Measurements from ENCODE around the gene MBD5.

MBD5 gene

DNA sequence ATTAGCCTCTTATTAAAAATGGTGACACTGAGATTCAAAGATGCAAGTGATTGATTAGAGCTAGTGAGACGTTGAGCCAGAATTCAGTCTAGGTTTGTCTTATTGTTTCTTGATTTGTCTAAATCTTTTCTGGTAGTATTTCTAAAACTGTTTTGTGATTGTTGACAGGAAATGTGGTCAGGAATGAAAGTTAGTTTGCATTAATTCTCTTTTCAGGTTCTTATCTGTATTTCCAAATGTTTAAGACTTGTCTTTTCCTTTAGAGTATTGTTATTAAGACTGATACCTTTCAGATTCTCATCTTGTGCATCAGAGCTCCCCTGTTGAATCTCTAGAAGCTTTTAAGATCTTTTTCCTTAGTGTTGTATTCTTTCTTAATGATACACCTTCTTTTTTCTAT lies 89.3 kb downstream of the MBD5 start:
- FAIRE-seq, result no peak
- TF ChIP-seq POLR2A (IDR thresholded peaks at IDR 0.05; ENCODE audit: low read depth, low read length), result no peak

GRCh38 chr2:148122788-148123187 lies 101.9 kb downstream of the MBD5 start:
- no peak for TF ChIP-seq POLR2A (IDR thresholded peaks at IDR 0.05; ENCODE audit: low read depth, low read length)
- DNase-seq (ENCODE audit: insufficient read length, low spot score) (no peak), FAIRE-seq (no peak)

More for the DNA sequence above, 89.3 kb downstream of the MBD5 start:
- DNase-seq (ENCODE audit: insufficient read length, low spot score), result no peak

DNA sequence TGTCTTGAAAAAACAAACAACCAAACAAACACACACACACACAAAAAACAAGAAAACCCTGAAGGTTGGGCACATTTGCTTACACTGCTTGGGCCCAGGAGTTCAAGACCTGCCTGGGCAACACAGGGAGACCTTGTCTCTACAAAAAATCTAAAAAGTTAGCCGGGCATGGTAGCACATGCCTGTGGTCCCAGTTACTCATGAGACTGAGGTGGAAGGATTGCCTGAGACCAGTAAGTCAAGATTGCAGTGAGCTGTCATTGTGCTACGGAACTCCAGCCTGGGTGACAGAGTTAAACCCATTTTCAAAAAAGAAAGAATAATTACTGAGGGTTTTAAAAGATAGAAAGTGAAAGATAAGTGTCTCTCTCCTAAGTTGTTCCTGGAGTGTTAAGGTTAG lies 103.4 kb downstream of the MBD5 start:
- no peak for FAIRE-seq
- DNase-seq (ENCODE audit: insufficient read length, low spot score), result no peak
- TF ChIP-seq POLR2A (IDR thresholded peaks at IDR 0.05; ENCODE audit: low read depth, low read length), result no peak

- peak; percentile 33 for FAIRE-seq
- no peak for TF ChIP-seq POLR2A (IDR thresholded peaks at IDR 0.05; ENCODE audit: low read depth, low read length)
These were observed 109.7 kb downstream of the MBD5 start for GRCh38 chr2:148130581-148130980.

DNA sequence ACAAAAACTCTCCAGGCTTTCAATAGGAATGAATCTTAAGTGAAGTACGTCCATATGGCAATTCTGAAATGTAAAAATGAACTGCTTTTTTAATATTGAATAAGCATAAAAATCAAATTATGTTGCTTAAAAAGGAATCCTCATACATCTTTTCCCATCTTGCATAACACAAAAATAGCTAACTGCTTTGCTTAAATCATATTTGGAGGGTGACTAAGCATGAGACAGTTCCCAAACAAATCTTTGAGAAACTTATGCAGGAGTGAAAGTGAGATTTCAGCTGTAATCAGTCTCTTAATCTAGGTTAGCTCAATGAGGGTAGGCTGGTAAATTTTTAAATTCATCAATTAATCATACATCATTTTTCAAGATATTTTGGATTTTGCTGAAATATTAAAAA lies 111.5 kb downstream of the MBD5 start:
- no peak for DNase-seq (ENCODE audit: insufficient read length, low spot score)
- peak; percentile 89 for FAIRE-seq
- TF ChIP-seq POLR2A (IDR thresholded peaks at IDR 0.05; ENCODE audit: low read depth, low read length), result no peak

More at GRCh38 chr2:148130581-148130980, 109.7 kb downstream of the MBD5 start:
- DNase-seq (ENCODE audit: insufficient read length, low spot score), result peak; percentile 3

DNA sequence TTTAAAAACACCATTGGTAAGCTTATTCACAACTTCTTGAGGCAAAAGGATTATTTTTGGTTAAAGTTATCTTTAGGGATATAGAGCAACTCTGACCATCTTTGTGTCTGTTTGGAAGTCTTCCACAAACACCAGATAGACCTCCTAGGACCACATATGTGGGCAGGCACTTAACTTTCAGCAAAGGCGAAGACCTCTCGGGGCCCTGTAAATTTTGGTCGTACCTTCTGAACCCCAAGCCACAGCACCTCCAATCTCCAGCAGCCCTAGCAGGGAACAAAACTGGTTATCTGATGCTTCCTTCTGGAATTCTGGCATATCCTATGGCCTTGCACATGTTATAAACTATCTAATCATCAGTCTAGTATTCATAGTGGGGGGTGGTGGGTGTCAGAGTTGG lies 114.8 kb downstream of the MBD5 start:
- DNase-seq (ENCODE audit: insufficient read length, low spot score) (no peak), FAIRE-seq (no peak)
- TF ChIP-seq POLR2A (IDR thresholded peaks at IDR 0.05; ENCODE audit: low read depth, low read length), result no peak

- DNase-seq (ENCODE audit: insufficient read length, low spot score), result no peak
- TF ChIP-seq POLR2A (IDR thresholded peaks at IDR 0.05; ENCODE audit: low read depth, low read length), result no peak
- no peak for FAIRE-seq
These were observed 115.5 kb downstream of the MBD5 start for GRCh38 chr2:148136441-148136840.

DNA sequence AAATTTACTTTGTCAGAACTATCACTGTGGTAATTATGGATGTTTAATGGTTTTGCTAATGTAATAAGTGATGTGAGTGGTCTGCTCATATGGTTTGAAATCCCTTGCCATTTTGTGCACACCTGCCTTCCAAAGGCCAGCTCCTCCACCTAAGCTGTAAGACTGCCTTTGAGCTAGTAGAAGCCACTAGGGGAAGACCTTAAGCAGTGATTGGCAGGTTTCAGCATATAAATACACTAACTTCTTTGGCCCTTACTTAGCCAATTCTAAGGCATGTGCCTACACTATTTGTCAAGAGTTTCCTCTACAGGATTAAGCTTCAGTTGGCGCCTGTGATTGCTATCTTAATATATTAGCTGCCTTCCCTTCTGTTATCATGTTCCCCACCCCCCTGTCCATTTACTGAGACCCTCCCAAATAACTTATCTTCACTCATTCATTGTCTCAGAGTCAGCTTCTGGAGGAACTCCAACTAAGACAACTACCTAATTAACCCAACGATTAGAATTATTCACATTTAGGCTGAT lies 141.1 kb downstream of the MBD5 start:
- TF ChIP-seq POLR2A (IDR thresholded peaks at IDR 0.05; ENCODE audit: low read depth, low read length), result no peak
- DNase-seq (ENCODE audit: insufficient read length, low spot score) (no peak), FAIRE-seq (no peak)

- no peak for TF ChIP-seq POLR2A (IDR thresholded peaks at IDR 0.05; ENCODE audit: low read depth, low read length)
- FAIRE-seq (no peak), DNase-seq (ENCODE audit: insufficient read length, low spot score) (no peak)
These were observed 142.0 kb downstream of the MBD5 start for GRCh38 chr2:148162871-148163270.

- DNase-seq (ENCODE audit: insufficient read length, low spot score), result no peak
- no peak for TF ChIP-seq POLR2A (IDR thresholded peaks at IDR 0.05; ENCODE audit: low read depth, low read length)
- FAIRE-seq, result no peak
These were observed 145.1 kb downstream of the MBD5 start for GRCh38 chr2:148165975-148166374.

DNA sequence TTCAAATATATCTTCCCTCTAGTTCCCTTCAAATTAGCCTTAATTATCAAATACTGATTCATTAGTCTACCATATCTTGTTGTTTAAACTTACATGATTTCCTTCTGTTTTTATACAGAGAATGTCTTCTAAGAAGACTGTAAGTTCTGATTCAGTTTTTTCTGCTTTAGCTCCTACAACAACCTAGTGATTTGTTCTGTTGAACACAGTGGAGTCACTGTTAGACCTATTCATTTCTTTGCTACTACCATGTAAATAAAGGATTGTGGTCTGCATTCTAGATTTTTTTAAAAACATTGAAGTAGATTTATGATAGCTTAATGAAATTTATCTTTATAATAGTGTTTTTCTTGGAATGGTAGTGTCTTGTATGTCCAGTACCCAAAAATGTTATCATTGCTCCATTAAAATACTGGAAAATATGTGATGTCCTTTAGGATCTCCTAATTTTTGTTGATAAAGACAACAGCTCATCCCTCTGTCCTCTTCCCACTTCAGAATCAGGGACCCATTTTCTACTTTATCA lies 146.4 kb downstream of the MBD5 start:
- TF ChIP-seq POLR2A (IDR thresholded peaks at IDR 0.05; ENCODE audit: low read depth, low read length), result no peak
- DNase-seq (ENCODE audit: insufficient read length, low spot score), result no peak

GRCh38 chr2:148167855-148168254 lies 147.0 kb downstream of the MBD5 start:
- no peak for FAIRE-seq
- no peak for DNase-seq (ENCODE audit: insufficient read length, low spot score)
- no peak for TF ChIP-seq POLR2A (IDR thresholded peaks at IDR 0.05; ENCODE audit: low read depth, low read length)

More for the DNA sequence above, 146.4 kb downstream of the MBD5 start:
- no peak for FAIRE-seq

- no peak for DNase-seq (ENCODE audit: insufficient read length, low spot score)
- no peak for FAIRE-seq
- TF ChIP-seq POLR2A (IDR thresholded peaks at IDR 0.05; ENCODE audit: low read depth, low read length), result no peak
These were observed 151.4 kb downstream of the MBD5 start for GRCh38 chr2:148172131-148172753.

DNA sequence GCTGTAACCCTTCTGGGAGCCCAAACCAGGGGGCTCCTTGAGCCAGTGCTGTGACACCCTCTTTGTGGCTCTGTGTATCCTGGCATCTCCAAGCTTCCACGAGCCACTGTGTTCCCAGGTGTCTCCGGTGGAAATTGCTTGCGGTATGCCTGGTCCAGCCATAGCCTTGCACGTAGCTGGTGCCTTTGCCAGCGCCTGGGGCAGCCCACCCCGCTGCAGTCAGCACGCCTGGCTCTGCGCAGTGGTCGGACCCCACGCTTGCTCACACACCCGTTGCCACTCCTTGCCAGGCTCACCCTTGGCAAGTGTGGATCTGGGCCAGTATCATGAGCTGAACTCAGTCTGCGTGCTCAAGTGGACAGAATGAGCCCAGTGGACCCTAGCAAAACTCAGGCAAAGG lies 152.3 kb downstream of the MBD5 start:
- FAIRE-seq (no peak), DNase-seq (ENCODE audit: insufficient read length, low spot score) (no peak)
- TF ChIP-seq POLR2A (IDR thresholded peaks at IDR 0.05; ENCODE audit: low read depth, low read length), result no peak

DNA sequence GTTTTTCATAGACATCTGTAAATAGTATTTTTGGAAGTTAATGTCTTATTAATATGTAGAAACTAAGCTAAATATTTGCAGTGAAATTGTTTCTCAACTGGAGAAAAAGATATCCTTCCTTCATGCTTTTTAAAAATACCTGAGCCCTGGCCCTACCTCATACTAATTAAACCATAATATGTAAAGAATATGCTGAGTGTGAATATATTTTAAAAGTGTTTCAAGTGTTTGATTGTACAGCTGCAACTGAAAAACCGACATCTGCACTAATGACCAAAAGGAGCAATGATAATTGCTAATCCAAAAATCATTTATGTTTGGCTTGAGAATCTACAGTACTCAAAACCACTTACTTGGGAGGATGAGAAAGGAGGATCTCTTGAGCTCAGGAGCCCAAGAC lies 156.7 kb downstream of the MBD5 start:
- no peak for TF ChIP-seq POLR2A (IDR thresholded peaks at IDR 0.05; ENCODE audit: low read depth, low read length)
- DNase-seq (ENCODE audit: insufficient read length, low spot score) (no peak), FAIRE-seq (no peak)

All from H54 (cell line).